Measurements from ENCODE around the gene ORC1. TPM values are rescaled to one million over a fixed set of nuclear protein-coding genes. Genes with fewer than 3 reads are reported as not detected.

Gene ORC1
- total RNA-seq, 2 experiments from 2014 or later, result 40.5 to 42.2 TPM

- Mint-ChIP-seq H3K36me3 (peaks cover 55% of the 10 kb centered on the region), H3K4me1 (no peaks in the 10 kb centered on the region), H3K9me3 (ENCODE audit: low read depth) (no peaks in the 10 kb centered on the region), H3K27ac (no peak overlapping the region), H3K27me3 (no peaks in the 10 kb centered on the region), H3K4me3 (no peak overlapping the region)
- CTCF ChIA-PET, result no interaction called here
- ATAC-seq (no peak), DNase-seq (no peak)
Observed at GRCh38 chr1:52355847-52356505, 48.2 kb downstream of the ORC1 start.

- ATAC-seq (no peak), DNase-seq (no peak)
- CTCF ChIA-PET, result no interaction called here
- H3K36me3 Mint-ChIP-seq, result peaks cover 55% of the 10 kb centered on the region
- no peaks in the 10 kb centered on the region for H3K9me3 Mint-ChIP-seq (ENCODE audit: low read depth)
- H3K4me1 Mint-ChIP-seq, result no peaks in the 10 kb centered on the region
- no peak overlapping the region for H3K4me3 Mint-ChIP-seq
- no peaks in the 10 kb centered on the region for H3K27me3 Mint-ChIP-seq
- no peak overlapping the region for H3K27ac Mint-ChIP-seq
Observed at GRCh38 chr1:52355436-52355835, 48.8 kb downstream of the ORC1 start.

- CTCF ChIA-PET, result no interaction called here
- no peaks in the 10 kb centered on the region for H3K27me3 Mint-ChIP-seq
- ATAC-seq (no peak), DNase-seq (no peak)
- no peaks in the 10 kb centered on the region for H3K9me3 Mint-ChIP-seq (ENCODE audit: low read depth)
- H3K27ac Mint-ChIP-seq, result no peak overlapping the region
- peaks cover 38% of the 10 kb centered on the region for H3K36me3 Mint-ChIP-seq
- H3K4me1 Mint-ChIP-seq, result no peaks in the 10 kb centered on the region
- no peak overlapping the region for H3K4me3 Mint-ChIP-seq
Observed at GRCh38 chr1:52352690-52353089, 51.5 kb downstream of the ORC1 start.

GRCh38 chr1:52348704-52349300 is 55.4 kb downstream of the ORC1 start:
- ATAC-seq, result peak; percentile 33
- no peaks in the 10 kb centered on the region for H3K9me3 Mint-ChIP-seq (ENCODE audit: low read depth)
- no peak for DNase-seq
- no peak overlapping the region for H3K4me3 Mint-ChIP-seq
- CTCF ChIA-PET, result interaction anchor here (1.6 kb wide), 1 partner anchor 15 kb away, joined by 5 read pairs; no protein-coding TSS in a partner anchor
- H3K27ac Mint-ChIP-seq, result no peak overlapping the region
- no peaks in the 10 kb centered on the region for H3K27me3 Mint-ChIP-seq
- H3K4me1 Mint-ChIP-seq, result no peaks in the 10 kb centered on the region
- H3K36me3 Mint-ChIP-seq, result peaks cover 10% of the 10 kb centered on the region

- no peak for DNase-seq
- no peak overlapping the region for H3K27ac Mint-ChIP-seq
- ATAC-seq, result no peak
- no peak overlapping the region for H3K4me3 Mint-ChIP-seq
- CTCF ChIA-PET, result interaction anchor here (1.3 kb wide), 1 partner anchor 10 kb away, joined by 5 read pairs; no protein-coding TSS in a partner anchor
- H3K36me3 Mint-ChIP-seq, result no peaks in the 10 kb centered on the region
- no peaks in the 10 kb centered on the region for H3K27me3 Mint-ChIP-seq
- H3K9me3 Mint-ChIP-seq (ENCODE audit: low read depth), result no peaks in the 10 kb centered on the region
- H3K4me1 Mint-ChIP-seq, result no peaks in the 10 kb centered on the region
Observed at GRCh38 chr1:52346653-52347052, 57.6 kb downstream of the ORC1 start.

- DNase-seq (no peak), ATAC-seq (no peak)
- H3K4me3 Mint-ChIP-seq, result no peak overlapping the region
- no peaks in the 10 kb centered on the region for H3K9me3 Mint-ChIP-seq (ENCODE audit: low read depth)
- no peaks in the 10 kb centered on the region for H3K4me1 Mint-ChIP-seq
- H3K27ac Mint-ChIP-seq, result no peak overlapping the region
- CTCF ChIA-PET, result interaction anchor here (1.3 kb wide), 1 partner anchor 8 kb away, joined by 5 read pairs; no protein-coding TSS in a partner anchor
- no peaks in the 10 kb centered on the region for H3K27me3 Mint-ChIP-seq
- no peaks in the 10 kb centered on the region for H3K36me3 Mint-ChIP-seq
Observed at GRCh38 chr1:52345252-52345651, 59.0 kb downstream of the ORC1 start.

GRCh38 chr1:52343979-52344378 is 60.2 kb downstream of the ORC1 start:
- Mint-ChIP-seq H3K9me3 (ENCODE audit: low read depth) (no peaks in the 10 kb centered on the region), H3K27me3 (no peaks in the 10 kb centered on the region), H3K4me1 (no peaks in the 10 kb centered on the region), H3K27ac (no peak overlapping the region), H3K4me3 (no peak overlapping the region), H3K36me3 (no peaks in the 10 kb centered on the region)
- DNase-seq (no peak), ATAC-seq (no peak)
- CTCF ChIA-PET, result interaction anchor here (0.6 kb wide), 1 partner anchor 417 kb away, joined by 3 read pairs; no protein-coding TSS in a partner anchor

GRCh38 chr1:52341655-52342260 is 62.5 kb downstream of the ORC1 start:
- ATAC-seq, result no peak
- no peaks in the 10 kb centered on the region for H3K9me3 Mint-ChIP-seq (ENCODE audit: low read depth)
- H3K4me1 Mint-ChIP-seq, result no peaks in the 10 kb centered on the region
- no peak overlapping the region for H3K27ac Mint-ChIP-seq
- DNase-seq, result no peak
- CTCF ChIA-PET, result no interaction called here
- H3K4me3 Mint-ChIP-seq, result no peak overlapping the region
- no peaks in the 10 kb centered on the region for H3K36me3 Mint-ChIP-seq
- H3K27me3 Mint-ChIP-seq, result no peaks in the 10 kb centered on the region

GRCh38 chr1:52337439-52337838 is 66.8 kb downstream of the ORC1 start:
- Mint-ChIP-seq H3K27me3 (no peaks in the 10 kb centered on the region), H3K36me3 (no peaks in the 10 kb centered on the region), H3K4me1 (no peaks in the 10 kb centered on the region), H3K27ac (no peak overlapping the region), H3K9me3 (ENCODE audit: low read depth) (no peaks in the 10 kb centered on the region), H3K4me3 (no peak overlapping the region)
- CTCF ChIA-PET, result interaction anchor here (1.9 kb wide), 1 partner anchor 9 kb away, joined by 5 read pairs; no protein-coding TSS in a partner anchor
- DNase-seq, result no peak
- no peak for ATAC-seq

- ATAC-seq (no peak), DNase-seq (no peak)
- H3K4me3 Mint-ChIP-seq, result no peak overlapping the region
- no peaks in the 10 kb centered on the region for H3K27me3 Mint-ChIP-seq
- H3K27ac Mint-ChIP-seq, result no peak overlapping the region
- peaks cover 2% of the 10 kb centered on the region for H3K36me3 Mint-ChIP-seq
- H3K4me1 Mint-ChIP-seq, result peaks cover 5% of the 10 kb centered on the region
- no peaks in the 10 kb centered on the region for H3K9me3 Mint-ChIP-seq (ENCODE audit: low read depth)
- CTCF ChIA-PET, result interaction anchor here (0.8 kb wide), 1 partner anchor 11 kb away, joined by 3 read pairs; no protein-coding TSS in a partner anchor
Observed at GRCh38 chr1:52334906-52335528, 69.2 kb downstream of the ORC1 start.

- H3K27ac Mint-ChIP-seq, result no peak overlapping the region
- peaks cover 8% of the 10 kb centered on the region for H3K4me1 Mint-ChIP-seq
- H3K4me3 Mint-ChIP-seq, result no peak overlapping the region
- ATAC-seq (no peak), DNase-seq (no peak)
- H3K9me3 Mint-ChIP-seq (ENCODE audit: low read depth), result no peaks in the 10 kb centered on the region
- H3K36me3 Mint-ChIP-seq, result peaks cover 2% of the 10 kb centered on the region
- no peaks in the 10 kb centered on the region for H3K27me3 Mint-ChIP-seq
- CTCF ChIA-PET, result no interaction called here
Observed at GRCh38 chr1:52332411-52332810, 71.8 kb downstream of the ORC1 start.

- H3K9me3 Mint-ChIP-seq (ENCODE audit: low read depth), result no peaks in the 10 kb centered on the region
- H3K27ac Mint-ChIP-seq, result no peak overlapping the region
- ATAC-seq (no peak), DNase-seq (no peak)
- peaks cover 8% of the 10 kb centered on the region for H3K4me1 Mint-ChIP-seq
- H3K27me3 Mint-ChIP-seq, result no peaks in the 10 kb centered on the region
- H3K4me3 Mint-ChIP-seq, result no peak overlapping the region
- CTCF ChIA-PET, result no interaction called here
- peaks cover 2% of the 10 kb centered on the region for H3K36me3 Mint-ChIP-seq
Observed at GRCh38 chr1:52328615-52329014, 75.6 kb downstream of the ORC1 start.

- Mint-ChIP-seq H3K36me3 (peaks cover 2% of the 10 kb centered on the region), H3K9me3 (ENCODE audit: low read depth) (no peaks in the 10 kb centered on the region), H3K27me3 (no peaks in the 10 kb centered on the region), H3K4me3 (no peak overlapping the region), H3K27ac (no peak overlapping the region), H3K4me1 (peaks cover 8% of the 10 kb centered on the region)
- ATAC-seq, result no peak
- no peak for DNase-seq
- CTCF ChIA-PET, result no interaction called here
Observed at GRCh38 chr1:52325786-52326185, 78.4 kb downstream of the ORC1 start.
